ENCODE data around the gene ZNF598. TPM values are rescaled to one million over a fixed set of nuclear protein-coding genes. Genes with fewer than 3 reads are reported as not detected.

Gene ZNF598
- total and polyA plus RNA-seq, 2 of the 13 experiments (the other 11 are each of a cell fraction or from before 2014, with no cell fraction given): 13.5 to 14.2 TPM

DNA sequence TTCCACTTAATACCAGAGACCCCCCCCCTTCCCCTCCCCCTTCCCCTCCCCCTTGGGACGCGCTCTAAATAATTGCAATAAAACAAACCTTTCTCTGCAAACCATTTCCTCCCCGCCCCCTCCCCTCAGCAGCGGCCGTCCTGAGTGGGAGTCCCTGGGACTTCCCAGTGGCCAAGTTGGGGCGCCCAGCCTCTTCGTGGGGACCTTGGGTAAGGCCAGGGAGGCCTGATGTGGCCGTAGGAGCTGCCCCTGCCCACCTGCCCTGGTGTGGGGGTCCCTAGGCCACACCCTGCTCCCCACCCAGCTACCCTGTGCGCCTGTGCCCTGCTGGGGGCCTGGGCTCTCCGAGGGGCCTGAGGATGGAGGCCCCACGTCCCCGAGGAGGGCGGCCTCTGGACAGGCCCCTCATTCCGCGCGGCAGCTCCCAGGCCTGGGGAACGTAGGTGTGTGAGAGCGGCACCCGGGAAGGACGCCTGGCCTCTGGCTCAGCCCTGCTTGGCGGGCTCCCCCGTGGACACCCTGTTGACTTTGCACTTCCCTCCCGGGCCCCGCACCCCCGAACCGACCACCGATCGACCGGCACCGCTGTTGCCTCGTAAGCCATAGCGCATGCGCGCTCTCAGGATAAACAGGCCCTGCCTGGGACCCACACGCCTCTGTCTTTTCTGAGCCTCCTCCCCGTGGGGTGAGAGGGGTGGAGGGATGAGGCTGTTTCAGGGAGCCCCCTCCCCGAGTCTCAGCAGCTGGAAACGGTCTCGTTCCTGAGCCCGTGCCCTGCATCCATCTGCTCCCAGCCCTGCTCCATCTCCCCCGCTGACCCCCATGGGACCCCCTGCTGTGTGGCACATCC lies 29.0 kb upstream of the ZNF598 start (continued):
- no peak for TF ChIP-seq ZFP36 (IDR thresholded peaks at IDR 0.05; ENCODE audit: borderline replicate concordance, low read depth, low read length, partially characterized antibody)
- TF ChIP-seq, protein P1, sequence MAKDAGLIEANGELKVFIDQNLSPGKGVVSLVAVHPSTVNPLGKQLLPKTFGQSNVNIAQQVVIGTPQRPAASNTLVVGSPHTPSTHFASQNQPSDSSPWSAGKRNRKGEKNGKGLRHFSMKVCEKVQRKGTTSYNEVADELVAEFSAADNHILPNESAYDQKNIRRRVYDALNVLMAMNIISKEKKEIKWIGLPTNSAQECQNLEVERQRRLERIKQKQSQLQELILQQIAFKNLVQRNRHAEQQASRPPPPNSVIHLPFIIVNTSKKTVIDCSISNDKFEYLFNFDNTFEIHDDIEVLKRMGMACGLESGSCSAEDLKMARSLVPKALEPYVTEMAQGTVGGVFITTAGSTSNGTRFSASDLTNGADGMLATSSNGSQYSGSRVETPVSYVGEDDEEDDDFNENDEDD (CRISPR knock-in tag; IDR thresholded peaks at IDR 0.05; ENCODE audit: borderline replicate concordance): peak; percentile 10; the same call in 1 of the 2 replicates
- TF ChIP-seq, protein P2, sequence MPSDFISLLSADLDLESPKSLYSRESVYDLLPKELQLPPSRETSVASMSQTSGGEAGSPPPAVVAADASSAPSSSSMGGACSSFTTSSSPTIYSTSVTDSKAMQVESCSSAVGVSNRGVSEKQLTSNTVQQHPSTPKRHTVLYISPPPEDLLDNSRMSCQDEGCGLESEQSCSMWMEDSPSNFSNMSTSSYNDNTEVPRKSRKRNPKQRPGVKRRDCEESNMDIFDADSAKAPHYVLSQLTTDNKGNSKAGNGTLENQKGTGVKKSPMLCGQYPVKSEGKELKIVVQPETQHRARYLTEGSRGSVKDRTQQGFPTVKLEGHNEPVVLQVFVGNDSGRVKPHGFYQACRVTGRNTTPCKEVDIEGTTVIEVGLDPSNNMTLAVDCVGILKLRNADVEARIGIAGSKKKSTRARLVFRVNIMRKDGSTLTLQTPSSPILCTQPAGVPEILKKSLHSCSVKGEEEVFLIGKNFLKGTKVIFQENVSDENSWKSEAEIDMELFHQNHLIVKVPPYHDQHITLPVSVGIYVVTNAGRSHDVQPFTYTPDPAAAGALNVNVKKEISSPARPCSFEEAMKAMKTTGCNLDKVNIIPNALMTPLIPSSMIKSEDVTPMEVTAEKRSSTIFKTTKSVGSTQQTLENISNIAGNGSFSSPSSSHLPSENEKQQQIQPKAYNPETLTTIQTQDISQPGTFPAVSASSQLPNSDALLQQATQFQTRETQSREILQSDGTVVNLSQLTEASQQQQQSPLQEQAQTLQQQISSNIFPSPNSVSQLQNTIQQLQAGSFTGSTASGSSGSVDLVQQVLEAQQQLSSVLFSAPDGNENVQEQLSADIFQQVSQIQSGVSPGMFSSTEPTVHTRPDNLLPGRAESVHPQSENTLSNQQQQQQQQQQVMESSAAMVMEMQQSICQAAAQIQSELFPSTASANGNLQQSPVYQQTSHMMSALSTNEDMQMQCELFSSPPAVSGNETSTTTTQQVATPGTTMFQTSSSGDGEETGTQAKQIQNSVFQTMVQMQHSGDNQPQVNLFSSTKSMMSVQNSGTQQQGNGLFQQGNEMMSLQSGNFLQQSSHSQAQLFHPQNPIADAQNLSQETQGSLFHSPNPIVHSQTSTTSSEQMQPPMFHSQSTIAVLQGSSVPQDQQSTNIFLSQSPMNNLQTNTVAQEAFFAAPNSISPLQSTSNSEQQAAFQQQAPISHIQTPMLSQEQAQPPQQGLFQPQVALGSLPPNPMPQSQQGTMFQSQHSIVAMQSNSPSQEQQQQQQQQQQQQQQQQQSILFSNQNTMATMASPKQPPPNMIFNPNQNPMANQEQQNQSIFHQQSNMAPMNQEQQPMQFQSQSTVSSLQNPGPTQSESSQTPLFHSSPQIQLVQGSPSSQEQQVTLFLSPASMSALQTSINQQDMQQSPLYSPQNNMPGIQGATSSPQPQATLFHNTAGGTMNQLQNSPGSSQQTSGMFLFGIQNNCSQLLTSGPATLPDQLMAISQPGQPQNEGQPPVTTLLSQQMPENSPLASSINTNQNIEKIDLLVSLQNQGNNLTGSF (CRISPR knock-in tag; IDR thresholded peaks at IDR 0.05): no peak
- no peak for TF ChIP-seq THAP11 (CRISPR knock-in tag; IDR thresholded peaks at IDR 0.05)
- no peak; the same call in 1 of the 2 replicates for TF ChIP-seq ZNF607 (CRISPR knock-in tag; IDR thresholded peaks at IDR 0.05; ENCODE audit: borderline replicate concordance)
- 0 out of 2 replicates have a peak, but pooled peaks have one; percentile 39 for TF ChIP-seq NCOA1 (CRISPR knock-in tag; IDR thresholded peaks at IDR 0.05)
- TF ChIP-seq, protein P3, sequence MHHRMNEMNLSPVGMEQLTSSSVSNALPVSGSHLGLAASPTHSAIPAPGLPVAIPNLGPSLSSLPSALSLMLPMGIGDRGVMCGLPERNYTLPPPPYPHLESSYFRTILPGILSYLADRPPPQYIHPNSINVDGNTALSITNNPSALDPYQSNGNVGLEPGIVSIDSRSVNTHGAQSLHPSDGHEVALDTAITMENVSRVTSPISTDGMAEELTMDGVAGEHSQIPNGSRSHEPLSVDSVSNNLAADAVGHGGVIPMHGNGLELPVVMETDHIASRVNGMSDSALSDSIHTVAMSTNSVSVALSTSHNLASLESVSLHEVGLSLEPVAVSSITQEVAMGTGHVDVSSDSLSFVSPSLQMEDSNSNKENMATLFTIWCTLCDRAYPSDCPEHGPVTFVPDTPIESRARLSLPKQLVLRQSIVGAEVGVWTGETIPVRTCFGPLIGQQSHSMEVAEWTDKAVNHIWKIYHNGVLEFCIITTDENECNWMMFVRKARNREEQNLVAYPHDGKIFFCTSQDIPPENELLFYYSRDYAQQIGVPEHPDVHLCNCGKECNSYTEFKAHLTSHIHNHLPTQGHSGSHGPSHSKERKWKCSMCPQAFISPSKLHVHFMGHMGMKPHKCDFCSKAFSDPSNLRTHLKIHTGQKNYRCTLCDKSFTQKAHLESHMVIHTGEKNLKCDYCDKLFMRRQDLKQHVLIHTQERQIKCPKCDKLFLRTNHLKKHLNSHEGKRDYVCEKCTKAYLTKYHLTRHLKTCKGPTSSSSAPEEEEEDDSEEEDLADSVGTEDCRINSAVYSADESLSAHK (CRISPR knock-in tag; IDR thresholded peaks at IDR 0.05; ENCODE audit: borderline replicate concordance): no peak
- TF ChIP-seq ZNF75D (CRISPR knock-in tag; IDR thresholded peaks at IDR 0.05; ENCODE audit: borderline replicate concordance): no peak
- peak; percentile 37; the same call in 1 of the 2 replicates for TF ChIP-seq ZFX (CRISPR knock-in tag; IDR thresholded peaks at IDR 0.05; ENCODE audit: low read depth)
- TF ChIP-seq ZFP41 (CRISPR knock-in tag; IDR thresholded peaks at IDR 0.05; ENCODE audit: borderline replicate concordance): no peak
- TF ChIP-seq, protein P4, sequence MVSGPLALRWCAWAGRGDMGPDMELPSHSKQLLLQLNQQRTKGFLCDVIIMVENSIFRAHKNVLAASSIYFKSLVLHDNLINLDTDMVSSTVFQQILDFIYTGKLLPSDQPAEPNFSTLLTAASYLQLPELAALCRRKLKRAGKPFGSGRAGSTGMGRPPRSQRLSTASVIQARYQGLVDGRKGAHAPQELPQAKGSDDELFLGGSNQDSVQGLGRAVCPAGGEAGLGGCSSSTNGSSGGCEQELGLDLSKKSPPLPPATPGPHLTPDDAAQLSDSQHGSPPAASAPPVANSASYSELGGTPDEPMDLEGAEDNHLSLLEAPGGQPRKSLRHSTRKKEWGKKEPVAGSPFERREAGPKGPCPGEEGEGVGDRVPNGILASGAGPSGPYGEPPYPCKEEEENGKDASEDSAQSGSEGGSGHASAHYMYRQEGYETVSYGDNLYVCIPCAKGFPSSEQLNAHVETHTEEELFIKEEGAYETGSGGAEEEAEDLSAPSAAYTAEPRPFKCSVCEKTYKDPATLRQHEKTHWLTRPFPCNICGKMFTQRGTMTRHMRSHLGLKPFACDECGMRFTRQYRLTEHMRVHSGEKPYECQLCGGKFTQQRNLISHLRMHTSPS (CRISPR knock-in tag; IDR thresholded peaks at IDR 0.05; ENCODE audit: low read depth): no peak
- TF ChIP-seq, protein P5, sequence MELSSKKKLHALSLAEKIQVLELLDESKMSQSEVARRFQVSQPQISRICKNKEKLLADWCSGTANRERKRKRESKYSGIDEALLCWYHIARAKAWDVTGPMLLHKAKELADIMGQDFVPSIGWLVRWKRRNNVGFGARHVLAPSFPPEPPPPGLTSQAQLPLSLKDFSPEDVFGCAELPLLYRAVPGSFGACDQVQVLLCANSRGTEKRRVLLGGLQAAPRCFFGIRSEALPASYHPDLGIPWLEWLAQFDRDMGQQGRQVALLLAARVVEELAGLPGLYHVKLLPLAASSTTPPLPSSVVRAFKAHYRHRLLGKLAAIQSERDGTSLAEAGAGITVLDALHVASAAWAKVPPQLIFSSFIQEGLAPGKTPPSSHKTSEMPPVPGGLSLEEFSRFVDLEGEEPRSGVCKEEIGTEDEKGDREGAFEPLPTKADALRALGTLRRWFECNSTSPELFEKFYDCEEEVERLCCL (CRISPR knock-in tag; IDR thresholded peaks at IDR 0.05; ENCODE audit: borderline replicate concordance): no peak
- TF ChIP-seq IKZF1 (IDR thresholded peaks at IDR 0.05): no peak
- 0 out of 2 replicates have a peak, but pooled peaks have one; percentile 22 for TF ChIP-seq KDM3A (CRISPR knock-in tag; IDR thresholded peaks at IDR 0.05; ENCODE audit: low read depth)
- TF ChIP-seq SYNCRIP (IDR thresholded peaks at IDR 0.05; ENCODE audit: insufficient read depth, low read depth, low read length): no peak
- TF ChIP-seq ZMAT3 (CRISPR knock-in tag; conservative IDR thresholded peaks at IDR 0.05): no peak

Data from HepG2 (cell line).